HepG2 (cell line): ENCODE data around the gene SLC19A1. TPM values are rescaled to one million over a fixed set of nuclear protein-coding genes. Genes with fewer than 3 reads are reported as not detected.
A peak's percentile ranks its signal among the peaks of the same experiment; 100 is the strongest.

Experiments used
- ATAC-seq: fragments of 200-7000 bp; cut with Tn5 transposase; 3 replicates; pipeline ENCODE4 v1.9.1; 2020; ENCODE audit warnings: mild to moderate bottlenecking, moderate library complexity
- BruUV-seq: library from RNA; stranded (reverse); fragments of 400-500 nt; replicated peaks from 2 replicates; lab custom pipeline; 2021; lab: Mats Ljungman, UMichigan
- CTCF ChIA-PET: fragments of 300-600 bp; formaldehyde crosslinking; extraction: SDS; loops from one replicate; lab custom pipeline; 2021; ENCODE audit warnings: low total read pairs, inconsistent platforms, low intra/inter-chr PET ratio; lab: Yijun Ruan, JAX
- POLR2A ChIA-PET: fragments of 350-600 bp; sonication (Branson Sonifier 250); formaldehyde crosslinking; loops from one replicate; lab custom pipeline; 2020; ENCODE audit warnings: antibody characterized with exemption, inconsistent platforms; lab: Yijun Ruan, JAX
- DNase-seq: peaks from one replicate; pipeline ENCODE4 v3.0.0-alpha.2; 2015; ENCODE audit warnings: low spot score
- FAIRE-seq: peaks from 3 replicates; lab custom pipeline; 2011; peaks lifted over from hg19 to GRCh38; lab: Jason Lieb, UNC
- H2AFZ ChIP-seq: one replicate; pipeline ENCODE4 v1.6.1; 2011; ENCODE audit warnings: low read length, inconsistent platforms
- H3K27ac ChIP-seq: fragments of 300-600 bp; 3 replicates; pipeline ENCODE4 v1.8.0; 2011; ENCODE audit warnings: mixed run types, mild to moderate bottlenecking, mixed read lengths, low read length, inconsistent platforms; ENCODE audit not compliant: insufficient read depth; ENCODE audit errors: extremely low read length
- H3K27me3 ChIP-seq, 2 experiments: fragments of 200-600 bp in 1 of 2; 2 replicates in 1 of 2; 3 replicates in 1 of 2; pipeline versions ENCODE4 v1.6.0 to v1.8.0; 2011; ENCODE audit warnings: low read length in 2 of 2, mild to moderate bottlenecking in 2 of 2, moderate library complexity in 2 of 2, inconsistent platforms in 1 of 2; ENCODE audit not compliant: insufficient read depth in 2 of 2, control insufficient read depth in 1 of 2
- H3K36me3 ChIP-seq, 2 experiments: fragments of 200-600 bp in 1 of 2; replicated peaks in 1 of 2; 2 replicates in 1 of 2; 3 replicates in 1 of 2; pipeline versions ENCODE4 v1.5.1 to v1.8.0; 2011; ENCODE audit warnings: low read length in 2 of 2, inconsistent platforms in 1 of 2; ENCODE audit not compliant: insufficient read depth in 2 of 2, control insufficient read depth in 1 of 2
- H3K4me1 ChIP-seq: 2 replicates; pipeline ENCODE4 v1.5.1; 2012; ENCODE audit warnings: low read length, inconsistent platforms; ENCODE audit not compliant: insufficient read depth
- H3K4me2 ChIP-seq: 2 replicates; pipeline ENCODE4 v1.6.0; 2011; ENCODE audit warnings: low read depth, low read length, inconsistent platforms
- H3K4me3 ChIP-seq, 3 experiments: fragments of 200-600 bp in 1 of 3; sonication (generic), shearing (Covaris generic) in 1 of 3; replicated peaks in 1 of 3; 2 replicates each; pipeline ENCODE4 v1.5.1; 2011 to 2016; ENCODE audit warnings: low read length in 3 of 3, inconsistent platforms in 2 of 3, low read depth in 2 of 3, mild to moderate bottlenecking in 2 of 3, control low read depth in 1 of 3, mixed read lengths in 1 of 3; ENCODE audit not compliant: insufficient read depth in 1 of 3
- H3K79me2 ChIP-seq: one replicate; pipeline ENCODE4 v1.6.1; 2011; ENCODE audit warnings: low read length, inconsistent platforms; ENCODE audit not compliant: insufficient read depth
- H3K9ac ChIP-seq: 2 replicates; pipeline ENCODE4 v1.6.0; 2011; ENCODE audit warnings: mild to moderate bottlenecking, low read depth, low read length, inconsistent platforms; ENCODE audit not compliant: insufficient read depth
- H3K9me3 ChIP-seq: 2 replicates; pipeline ENCODE4 v1.5.1; 2012; ENCODE audit warnings: mild to moderate bottlenecking, low read length
- H4K20me1 ChIP-seq: 2 replicates; pipeline ENCODE4 v1.6.0; 2011; ENCODE audit warnings: inconsistent platforms, mild to moderate bottlenecking, low read length, moderate library complexity; ENCODE audit not compliant: insufficient read depth
- ARHGAP35 ChIP-seq: sonication (generic); formaldehyde crosslinking; IDR thresholded peaks from 2 replicates; pipeline ENCODE4 v1.9.0; 2022; ENCODE audit warnings: mild to moderate bottlenecking, inconsistent platforms, moderate library complexity, missing genetic modification reagents, borderline replicate concordance
- HDAC1 ChIP-seq: sonication (generic); formaldehyde crosslinking; IDR thresholded peaks from 2 replicates; pipeline ENCODE4 v1.5.1; 2020; ENCODE audit warnings: mild to moderate bottlenecking, missing genetic modification reagents
- HMGA1 ChIP-seq: sonication (generic); formaldehyde crosslinking; conservative IDR thresholded peaks from 2 replicates; pipeline ENCODE4 v1.4.0; 2020; ENCODE audit warnings: missing genetic modification reagents
- LCORL ChIP-seq, 2 experiments: fragments of 450-650 bp in 1 of 2; sonication (generic) in 1 of 2; formaldehyde crosslinking in 1 of 2; IDR thresholded peaks; 2 replicates each; pipeline versions ENCODE4 v1.5.0 to v1.6.1; 2017 to 2020; ENCODE audit warnings: antibody characterized with exemption in 1 of 2, missing genetic modification reagents in 1 of 2
- MNT ChIP-seq: fragments of 450-650 bp; IDR thresholded peaks from 2 replicates; pipeline ENCODE4 v1.6.1; 2016
- MTF2 ChIP-seq: sonication (generic); formaldehyde crosslinking; IDR thresholded peaks from 2 replicates; pipeline ENCODE4 v1.5.0; 2020; ENCODE audit warnings: missing genetic modification reagents, borderline replicate concordance
- TEAD3 ChIP-seq: optimal IDR thresholded peaks from 2 replicates; pipeline ENCODE3; 2016; ENCODE audit warnings: borderline replicate concordance
- XRCC5 ChIP-seq: fragments of 200-400 bp; formaldehyde crosslinking; optimal IDR thresholded peaks from 2 replicates; pipeline ENCODE3; 2017; ENCODE audit warnings: mild to moderate bottlenecking, low read length
- ZNF672 ChIP-seq: sonication (generic); formaldehyde crosslinking; IDR thresholded peaks from 2 replicates; pipeline ENCODE4 v1.8.1; 2022; ENCODE audit warnings: missing genetic modification reagents
- ZNF792 ChIP-seq: IDR thresholded peaks from 2 replicates; pipeline ENCODE4 v1.6.1; 2016
- WGBS: methylation state at CpG from one replicate; pipeline ENCODE4 v1.1.6; 2017; ENCODE audit warnings: low lambda C conversion rate; 5-methylcytosine and 5-hydroxymethylcytosine counted together
- in situ Hi-C: cut with HindIII; loops from 2 replicates; pipeline ENCODE4 v1.10.0; 2017; ENCODE audit warnings: low pct_unique_long_range_greater_than_20kb; ENCODE audit not compliant: extremely low pct_ligation_motif_present
- intact Hi-C: fragments of 100-400 bp; cut with micrococcal nuclease; formaldehyde crosslinking; loops from one replicate; pipeline ENCODE4 v1.10.0; 2022; ENCODE audit not compliant: unreplicated experiment
- polyA plus RNA-seq, 8 experiments: library from polyadenylated mRNA; depleted of rRNA in 3 of 8; stranded (reverse) in 7 of 8; unstranded in 1 of 8; fragments of >200 nt; fragmentation: Illumina TruSeq in 4 of 8; extraction: Trizol in 4 of 8; gene quantifications; 2 replicates each; pipeline versions ENCODE4 v1.2.1 to v1.2.3, GENCODE V29; 2011 to 2016; ENCODE audit warnings: low read depth in 4 of 8, missing spikeins in 1 of 8, mixed read lengths in 1 of 8; ENCODE audit not compliant: insufficient read depth in 1 of 8
- total RNA-seq, 5 experiments: library from RNA; depleted of rRNA; stranded (reverse); fragments of >200 nt; fragmentation: Illumina TruSeq; extraction: Trizol; gene quantifications; 2 replicates each; pipeline ENCODE4 v1.2.3, GENCODE V29; 2016; ENCODE audit warnings: low read depth in 1 of 5
- TF ChIP-seq, protein P1 (sequence below): sonication (generic); formaldehyde crosslinking; IDR thresholded peaks from 2 replicates; pipeline ENCODE4 v1.4.0; 2020; ENCODE audit warnings: missing genetic modification reagents
- TF ChIP-seq, protein P2 (sequence below), 2 experiments: fragments of 450-650 bp in 1 of 2; sonication (generic) in 1 of 2; formaldehyde crosslinking; IDR thresholded peaks; 2 replicates each; pipeline versions ENCODE4 v1.5.0 to v1.8.0; 2020 to 2022; ENCODE audit warnings: mild to moderate bottlenecking in 1 of 2, missing genetic modification reagents in 1 of 2
- TF ChIP-seq, protein P3 (sequence below), 2 experiments: sonication (generic) in 1 of 2; formaldehyde crosslinking in 1 of 2; IDR thresholded peaks; 2 replicates each; pipeline versions ENCODE4 v1.5.1 to v1.6.1; 2011 to 2020; ENCODE audit warnings: borderline replicate concordance in 1 of 2, low read depth in 1 of 2, low read length in 1 of 2, mild to moderate bottlenecking in 1 of 2, missing genetic modification reagents in 1 of 2, moderate library complexity in 1 of 2

The SLC19A1 gene
- total and polyA plus RNA-seq, 2 of the 13 experiments (the other 11 are each of a cell fraction or from before 2014, with no cell fraction given), result 21.8 to 23.0 TPM

DNA sequence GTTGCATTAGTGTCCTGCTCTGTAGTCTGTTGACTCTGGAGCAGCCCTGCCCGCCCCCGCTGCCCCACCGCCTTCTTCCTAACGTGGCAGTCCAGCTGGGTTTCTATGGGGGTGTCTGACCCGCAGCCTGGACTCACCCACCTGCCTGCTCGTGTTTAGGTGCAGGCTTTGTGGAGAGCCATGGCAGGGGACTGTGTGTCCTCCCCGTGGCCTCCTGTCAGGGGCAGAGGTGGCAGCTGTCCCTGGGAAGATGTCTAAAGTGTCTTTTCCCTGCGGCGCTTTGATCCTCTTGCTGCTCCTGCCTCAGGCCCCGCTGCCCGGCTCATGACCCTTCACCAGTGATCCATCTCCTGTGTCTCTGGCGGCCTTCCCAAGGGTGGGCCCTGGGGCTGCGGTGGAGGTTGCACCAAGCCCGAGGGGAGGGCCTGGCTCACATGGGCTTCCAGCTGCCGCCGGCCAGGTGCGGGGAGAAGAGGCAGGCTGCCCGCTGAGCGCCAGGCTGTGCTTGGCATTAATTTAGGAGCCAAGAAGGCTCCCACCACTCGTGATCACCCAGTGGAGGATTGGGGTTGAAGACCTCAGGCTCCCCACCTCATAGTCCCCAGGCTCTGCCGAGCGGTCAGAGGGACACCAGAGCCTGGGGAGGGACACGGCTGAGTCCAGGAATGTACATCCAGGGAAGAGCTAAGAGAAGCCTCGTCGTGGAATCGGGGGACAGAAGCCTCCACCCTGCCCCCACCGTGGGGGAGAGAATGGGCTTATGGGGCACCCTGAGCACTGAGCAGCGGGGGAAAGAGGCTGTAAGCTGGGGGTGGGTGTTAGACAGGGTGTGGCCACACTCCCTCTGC, 93.2 kb downstream of the SLC19A1 start (continued):
- no peak for TF ChIP-seq ARHGAP35 (CRISPR knock-in tag)

GRCh38 chr21:45448283-45448809, 93.9 kb downstream of the SLC19A1 start:
- 56% methylated on average over 20 of the region's 20 CpGs for WGBS
- peak overlapping the region; percentile 72 for H3K4me2 ChIP-seq
- peak overlapping the region; percentile 74 for H3K27ac ChIP-seq
- intact Hi-C loops, result loop anchor here (5.0 kb wide), 1 partner anchor 141 kb away; no protein-coding TSS in a partner anchor
- peaks cover 76% of the 10 kb centered on the region for H3K4me1 ChIP-seq
- DNase-seq (no peak), FAIRE-seq (peak; percentile 77), ATAC-seq (no peak)
- H3K27me3 ChIP-seq, result no peaks in the 10 kb centered on the region
- peak overlapping the region in 2 of 3 experiments; percentile 21 to 49; a peak in 3 of 6 replicates for H3K4me3 ChIP-seq
- ChIA-PET CTCF (no interaction called here), POLR2A (interaction anchor here (1.0 to 4.4 kb wide), 9 partner anchors 12 to 156 kb away, joined by 3 to 41 read pairs (median 4); no protein-coding TSS in a partner anchor)
- H4K20me1 ChIP-seq, result no peaks in the 10 kb centered on the region
- H3K9ac ChIP-seq, result peak overlapping the region; percentile 58
- H2AFZ ChIP-seq, result no peak overlapping the region
- peaks cover 91% of the 10 kb centered on the region for H3K79me2 ChIP-seq
- in situ Hi-C loops, result no loop called here
- no peaks in the 10 kb centered on the region; the same call in 1 of the 2 replicates for H3K9me3 ChIP-seq
- BruUV-seq, result no TSS peak
- peaks cover 6 to 12% of the 10 kb centered on the region in 2 experiments; a peak in 3 of 5 replicates for H3K36me3 ChIP-seq
- TF ChIP-seq LCORL (IDR thresholded peaks at IDR 0.05) (no peak), LCORL (CRISPR knock-in tag; IDR thresholded peaks at IDR 0.05) (peak; percentile 95), ZNF792 (CRISPR knock-in tag) (0 out of 2 replicates have a peak, but pooled peaks have one; percentile 7), HMGA1 (CRISPR knock-in tag) (0 out of 2 replicates have a peak, but pooled peaks have one; percentile 53), MNT (peak; percentile 77), XRCC5 (peak; percentile 7), ZNF672 (CRISPR knock-in tag) (0 out of 2 replicates have a peak, but pooled peaks have one; percentile 15), TEAD3 (CRISPR knock-in tag) (peak; percentile 54), HDAC1 (no peak), MTF2 (CRISPR knock-in tag) (peak; percentile 22; the same call in 1 of the 2 replicates)
- TF ChIP-seq, protein P1, sequence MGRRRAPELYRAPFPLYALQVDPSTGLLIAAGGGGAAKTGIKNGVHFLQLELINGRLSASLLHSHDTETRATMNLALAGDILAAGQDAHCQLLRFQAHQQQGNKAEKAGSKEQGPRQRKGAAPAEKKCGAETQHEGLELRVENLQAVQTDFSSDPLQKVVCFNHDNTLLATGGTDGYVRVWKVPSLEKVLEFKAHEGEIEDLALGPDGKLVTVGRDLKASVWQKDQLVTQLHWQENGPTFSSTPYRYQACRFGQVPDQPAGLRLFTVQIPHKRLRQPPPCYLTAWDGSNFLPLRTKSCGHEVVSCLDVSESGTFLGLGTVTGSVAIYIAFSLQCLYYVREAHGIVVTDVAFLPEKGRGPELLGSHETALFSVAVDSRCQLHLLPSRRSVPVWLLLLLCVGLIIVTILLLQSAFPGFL (CRISPR knock-in tag), result no peak
- TF ChIP-seq, protein P2, sequence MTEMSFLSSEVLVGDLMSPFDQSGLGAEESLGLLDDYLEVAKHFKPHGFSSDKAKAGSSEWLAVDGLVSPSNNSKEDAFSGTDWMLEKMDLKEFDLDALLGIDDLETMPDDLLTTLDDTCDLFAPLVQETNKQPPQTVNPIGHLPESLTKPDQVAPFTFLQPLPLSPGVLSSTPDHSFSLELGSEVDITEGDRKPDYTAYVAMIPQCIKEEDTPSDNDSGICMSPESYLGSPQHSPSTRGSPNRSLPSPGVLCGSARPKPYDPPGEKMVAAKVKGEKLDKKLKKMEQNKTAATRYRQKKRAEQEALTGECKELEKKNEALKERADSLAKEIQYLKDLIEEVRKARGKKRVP (CRISPR knock-in tag; IDR thresholded peaks at IDR 0.05), result 0 out of 4 replicates have a peak, but pooled peaks of 1 of the 2 experiments have one; percentile 35
- TF ChIP-seq, protein P3, sequence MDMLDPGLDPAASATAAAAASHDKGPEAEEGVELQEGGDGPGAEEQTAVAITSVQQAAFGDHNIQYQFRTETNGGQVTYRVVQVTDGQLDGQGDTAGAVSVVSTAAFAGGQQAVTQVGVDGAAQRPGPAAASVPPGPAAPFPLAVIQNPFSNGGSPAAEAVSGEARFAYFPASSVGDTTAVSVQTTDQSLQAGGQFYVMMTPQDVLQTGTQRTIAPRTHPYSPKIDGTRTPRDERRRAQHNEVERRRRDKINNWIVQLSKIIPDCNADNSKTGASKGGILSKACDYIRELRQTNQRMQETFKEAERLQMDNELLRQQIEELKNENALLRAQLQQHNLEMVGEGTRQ (IDR thresholded peaks at IDR 0.05; ENCODE audit: low read depth, low read length), result peak; percentile 55
- TF ChIP-seq, protein P3 (CRISPR knock-in tag; IDR thresholded peaks at IDR 0.05; ENCODE audit: borderline replicate concordance), result peak; percentile 78; the same call in 1 of the 2 replicates
